H9 (cell line): Measurements from ENCODE around the gene SP100. TPM values are rescaled to one million over a fixed set of nuclear protein-coding genes. Genes with fewer than 3 reads are reported as not detected.
"Not testable (repeated sequence)": the region's sequence is repeated elsewhere in the genome, so short reads cannot be mapped to it uniquely, and the experiment has no call there.

ENCODE experiments used
- DNase-seq: peaks from one replicate; pipeline ENCODE4 v3.0.0-alpha.2; 2017
- H2AFZ ChIP-seq: one replicate; pipeline ENCODE4 v1.6.1; 2013; ENCODE audit warnings: mild to moderate bottlenecking, low read length, control low read depth, moderate library complexity
- H2AK5ac ChIP-seq: 2 replicates; pipeline ENCODE4 v1.6.1; 2013; ENCODE audit warnings: low read length, control low read depth, mixed read lengths; ENCODE audit not compliant: insufficient read length
- H2BK120ac ChIP-seq: one replicate; pipeline ENCODE4 v1.6.1; 2013; ENCODE audit warnings: low read depth, mild to moderate bottlenecking, low read length, control low read depth, inconsistent platforms; ENCODE audit not compliant: poor library complexity, severe bottlenecking
- H2BK12ac ChIP-seq: 2 replicates; pipeline ENCODE4 v1.6.1; 2013; ENCODE audit warnings: low read length, control low read depth, mixed read lengths, low read depth; ENCODE audit not compliant: insufficient read length
- H2BK15ac ChIP-seq: 2 replicates; pipeline ENCODE4 v1.6.1; 2013; ENCODE audit warnings: low read depth, low read length, control low read depth
- H2BK20ac ChIP-seq: one replicate; pipeline ENCODE4 v1.6.1; 2013; ENCODE audit warnings: low read depth, mild to moderate bottlenecking, low read length, control low read depth, inconsistent platforms; ENCODE audit not compliant: poor library complexity, severe bottlenecking
- H2BK5ac ChIP-seq: 2 replicates; pipeline ENCODE4 v1.6.1; 2013; ENCODE audit warnings: low read length, control low read depth, mixed read lengths; ENCODE audit not compliant: insufficient read length
- H3K14ac ChIP-seq: 2 replicates; pipeline ENCODE4 v1.6.1; 2013; ENCODE audit warnings: low read length, control low read depth; ENCODE audit not compliant: insufficient read depth
- H3K18ac ChIP-seq: 2 replicates; pipeline ENCODE4 v1.6.1; 2013; ENCODE audit warnings: low read depth, mild to moderate bottlenecking, mixed read lengths, low read length, control low read depth; ENCODE audit not compliant: insufficient read length
- H3K23ac ChIP-seq: 2 replicates; pipeline ENCODE4 v1.6.1; 2013; ENCODE audit warnings: low read length, control low read depth, mixed read lengths, low read depth; ENCODE audit not compliant: insufficient read length
- H3K23me2 ChIP-seq: 2 replicates; pipeline ENCODE4 v1.6.1; 2013; ENCODE audit warnings: low read depth, mild to moderate bottlenecking, mixed read lengths, low read length, control low read depth; ENCODE audit not compliant: insufficient read length, poor library complexity, severe bottlenecking
- H3K27ac ChIP-seq: 2 replicates; pipeline ENCODE4 v1.5.1; 2013; ENCODE audit warnings: low read length, control low read depth, mixed read lengths, low read depth; ENCODE audit not compliant: insufficient read length
- H3K27me3 ChIP-seq: 2 replicates; pipeline ENCODE4 v1.6.1; 2013; ENCODE audit warnings: low read length, control low read depth, inconsistent platforms; ENCODE audit not compliant: insufficient read depth
- H3K4ac ChIP-seq: 2 replicates; pipeline ENCODE4 v1.6.1; 2013; ENCODE audit warnings: low read depth, mild to moderate bottlenecking, control low read depth, inconsistent platforms, low read length, moderate library complexity
- H3K4me1 ChIP-seq: 2 replicates; pipeline ENCODE4 v1.6.1; 2013; ENCODE audit warnings: low read length, control low read depth, inconsistent platforms; ENCODE audit not compliant: insufficient read depth
- H3K4me2 ChIP-seq: 2 replicates; pipeline ENCODE4 v1.6.1; 2013; ENCODE audit warnings: low read length, control low read depth, mixed read lengths; ENCODE audit not compliant: insufficient read length, insufficient read depth
- H3K56ac ChIP-seq: 2 replicates; pipeline ENCODE4 v1.6.1; 2013; ENCODE audit warnings: low read depth, mild to moderate bottlenecking, mixed read lengths, low read length, control low read depth; ENCODE audit not compliant: insufficient read length
- H3K79me1 ChIP-seq: 2 replicates; pipeline ENCODE4 v1.6.1; 2013; ENCODE audit warnings: low read depth, mild to moderate bottlenecking, moderate library complexity, low read length, control low read depth, inconsistent platforms; ENCODE audit not compliant: insufficient read depth, poor library complexity, severe bottlenecking
- H3K79me2 ChIP-seq: 2 replicates; pipeline ENCODE4 v1.6.1; 2013; ENCODE audit warnings: low read length, control low read depth, inconsistent platforms; ENCODE audit not compliant: insufficient read depth
- H3K9ac ChIP-seq: 2 replicates; pipeline ENCODE4 v1.6.1; 2013; ENCODE audit warnings: low read length, control low read depth, mixed read lengths; ENCODE audit not compliant: insufficient read length; ENCODE audit errors: extremely low read depth
- H3K9me3 ChIP-seq: one replicate; pipeline ENCODE4 v1.6.1; 2013; ENCODE audit warnings: low read depth, low read length, inconsistent platforms; ENCODE audit not compliant: control insufficient read depth
- H3T11ph ChIP-seq: one replicate; pipeline ENCODE4 v1.6.1; 2013; ENCODE audit warnings: mild to moderate bottlenecking, low read length, control low read depth, inconsistent platforms
- H4K20me1 ChIP-seq: one replicate; pipeline ENCODE4 v1.6.1; 2013; ENCODE audit not compliant: control insufficient read depth, insufficient read length, insufficient read depth
- H4K5ac ChIP-seq: 2 replicates; pipeline ENCODE4 v1.6.1; 2013; ENCODE audit warnings: low read depth, mild to moderate bottlenecking, mixed read lengths, low read length, control low read depth; ENCODE audit not compliant: insufficient read length
- H4K8ac ChIP-seq: replicated peaks from 2 replicates; pipeline ENCODE4 v1.6.1; 2013; ENCODE audit warnings: low read length, control low read depth, mixed read lengths, low read depth; ENCODE audit not compliant: insufficient read length
- H4K91ac ChIP-seq: 2 replicates; pipeline ENCODE4 v1.6.1; 2013; ENCODE audit warnings: low read depth, mild to moderate bottlenecking, moderate library complexity, mixed read lengths, low read length, control low read depth; ENCODE audit not compliant: insufficient read length
- H3K27ac Mint-ChIP-seq, 3 experiments: 2 replicates in 2 of 3; 3 replicates in 1 of 3; pipeline ENCODE4 v1.8.0; 2020 to 2021; ENCODE audit warnings: mixed read lengths in 3 of 3, mild to moderate bottlenecking in 1 of 3, moderate library complexity in 1 of 3
- H3K27me3 Mint-ChIP-seq: 2 replicates; pipeline ENCODE4 v1.8.0; 2021; ENCODE audit warnings: low read depth, mild to moderate bottlenecking, moderate library complexity, mixed read lengths
- H3K36me3 Mint-ChIP-seq, 3 experiments: 2 replicates in 2 of 3; 3 replicates in 1 of 3; pipeline ENCODE4 v1.8.0; 2020 to 2021; ENCODE audit warnings: low read depth in 3 of 3, mixed read lengths in 3 of 3; ENCODE audit not compliant: insufficient read depth in 1 of 3
- H3K4me1 Mint-ChIP-seq, 2 experiments: 2 replicates each; pipeline ENCODE4 v1.8.0; 2020; ENCODE audit warnings: mixed read lengths in 2 of 2
- H3K4me3 Mint-ChIP-seq, 2 experiments: 2 replicates in 1 of 2; 3 replicates in 1 of 2; pipeline ENCODE4 v1.8.0; 2020 to 2021; ENCODE audit warnings: mild to moderate bottlenecking in 2 of 2, mixed read lengths in 2 of 2, moderate library complexity in 1 of 2
- H3K9me3 Mint-ChIP-seq, 2 experiments: 2 replicates in 1 of 2; 3 replicates in 1 of 2; pipeline ENCODE4 v1.8.0; 2020; ENCODE audit warnings: mild to moderate bottlenecking in 2 of 2, mixed read lengths in 2 of 2, moderate library complexity in 1 of 2
- WGBS: extraction: QIAGEN DNeasy Blood & Tissue Kit; methylation state at CpG from one replicate; pipeline ENCODE4 v1.1.7; 2013; ENCODE audit warnings: missing lambda C conversion rate, low lambda C conversion rate, mixed read lengths; ENCODE audit not compliant: insufficient read length; ENCODE audit errors: extremely low coverage; 5-methylcytosine and 5-hydroxymethylcytosine counted together
- total RNA-seq: library from RNA; stranded (reverse); gene quantifications from 2 replicates; pipeline ENCODE4 v1.2.1, GENCODE V29; 2021
- TF ChIP-seq, protein P1 (sequence below): fragments of 200-600 bp; sonication (generic); conservative IDR thresholded peaks from 3 replicates; pipeline ENCODE4 v1.8.0; 2021; ENCODE audit warnings: antibody characterized with exemption, mild to moderate bottlenecking

SP100 gene
- total RNA-seq, 1 experiment from 2014 or later, result 0.28 TPM

GRCh38 chr2:230400454-230400853 lies 15.5 kb upstream of the SP100 start:
- H2AFZ ChIP-seq, result no peak overlapping the region
- no peak overlapping the region for H3K4me3 Mint-ChIP-seq
- no peak overlapping the region for H4K91ac ChIP-seq
- H3K56ac ChIP-seq, result no peak overlapping the region
- H3K79me1 ChIP-seq, result no peaks in the 10 kb centered on the region
- no peaks in the 10 kb centered on the region for H3K23me2 ChIP-seq
- H3K4me1 ChIP-seq, result no peaks in the 10 kb centered on the region
- peaks cover 12 to 14% of the 10 kb centered on the region in 2 experiments; a peak in 3 of 5 replicates for H3K9me3 Mint-ChIP-seq
- H2AK5ac ChIP-seq, result no peak overlapping the region
- no CpG with 5 or more reads among the region's 5 CpGs for WGBS
- no peaks in the 10 kb centered on the region; the same call in 1 of the 2 replicates for H3K27me3 Mint-ChIP-seq
- no peak overlapping the region for H3K27ac ChIP-seq
- no peak overlapping the region; the same call in 1 of the 2 replicates for H3K14ac ChIP-seq
- no peaks in the 10 kb centered on the region for H4K20me1 ChIP-seq
- no peak overlapping the region for H3K23ac ChIP-seq
- no peak overlapping the region for H3K4ac ChIP-seq
- H2BK20ac ChIP-seq, result no peak overlapping the region
- no peak overlapping the region for H2BK5ac ChIP-seq
- TF ChIP-seq, protein P1, sequence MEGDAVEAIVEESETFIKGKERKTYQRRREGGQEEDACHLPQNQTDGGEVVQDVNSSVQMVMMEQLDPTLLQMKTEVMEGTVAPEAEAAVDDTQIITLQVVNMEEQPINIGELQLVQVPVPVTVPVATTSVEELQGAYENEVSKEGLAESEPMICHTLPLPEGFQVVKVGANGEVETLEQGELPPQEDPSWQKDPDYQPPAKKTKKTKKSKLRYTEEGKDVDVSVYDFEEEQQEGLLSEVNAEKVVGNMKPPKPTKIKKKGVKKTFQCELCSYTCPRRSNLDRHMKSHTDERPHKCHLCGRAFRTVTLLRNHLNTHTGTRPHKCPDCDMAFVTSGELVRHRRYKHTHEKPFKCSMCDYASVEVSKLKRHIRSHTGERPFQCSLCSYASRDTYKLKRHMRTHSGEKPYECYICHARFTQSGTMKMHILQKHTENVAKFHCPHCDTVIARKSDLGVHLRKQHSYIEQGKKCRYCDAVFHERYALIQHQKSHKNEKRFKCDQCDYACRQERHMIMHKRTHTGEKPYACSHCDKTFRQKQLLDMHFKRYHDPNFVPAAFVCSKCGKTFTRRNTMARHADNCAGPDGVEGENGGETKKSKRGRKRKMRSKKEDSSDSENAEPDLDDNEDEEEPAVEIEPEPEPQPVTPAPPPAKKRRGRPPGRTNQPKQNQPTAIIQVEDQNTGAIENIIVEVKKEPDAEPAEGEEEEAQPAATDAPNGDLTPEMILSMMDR, result no peak
- H3K27ac Mint-ChIP-seq, result peak overlapping the region in 1 of 3 experiments; percentile 91; a peak in 1 of 7 replicates
- no peak overlapping the region for H2BK12ac ChIP-seq
- DNase-seq, result no peak
- H2BK120ac ChIP-seq, result no peak overlapping the region
- no peak overlapping the region for H3K4me2 ChIP-seq
- H3K36me3 Mint-ChIP-seq, result no peaks in the 10 kb centered on the region; a peak in 1 of 7 replicates
- no peak overlapping the region for H4K5ac ChIP-seq
- no peak overlapping the region for H4K8ac ChIP-seq
- no peak overlapping the region for H2BK15ac ChIP-seq
- no peak overlapping the region for H3K18ac ChIP-seq
- H3T11ph ChIP-seq, result no peak overlapping the region
- no peaks in the 10 kb centered on the region for H3K27me3 ChIP-seq
- H3K9ac ChIP-seq, result no peak overlapping the region
- no peaks in the 10 kb centered on the region for H3K79me2 ChIP-seq
- H3K9me3 ChIP-seq, result no peaks in the 10 kb centered on the region
- H3K4me1 Mint-ChIP-seq, result peaks cover 6% of the 10 kb centered on the region in 2 experiments

- H3K18ac ChIP-seq, H3K4me1 Mint-ChIP-seq, H3K4ac ChIP-seq, H3K27ac ChIP-seq, H3K23ac ChIP-seq, H3K4me1 ChIP-seq, H3K79me1 ChIP-seq, H3K4me2 ChIP-seq, H3K27ac Mint-ChIP-seq, H3K36me3 Mint-ChIP-seq, H2AK5ac ChIP-seq, H2BK5ac ChIP-seq, H4K5ac ChIP-seq, H3K9me3 Mint-ChIP-seq, H3K27me3 Mint-ChIP-seq, H3T11ph ChIP-seq, H4K8ac ChIP-seq, H2BK15ac ChIP-seq, H2AFZ ChIP-seq, H2BK120ac ChIP-seq, H4K20me1 ChIP-seq, H4K91ac ChIP-seq, H3K79me2 ChIP-seq, H3K23me2 ChIP-seq, H2BK20ac ChIP-seq, H3K4me3 Mint-ChIP-seq, H3K27me3 ChIP-seq, DNase-seq, H3K14ac ChIP-seq, H3K9ac ChIP-seq, H3K9me3 ChIP-seq, H2BK12ac ChIP-seq, H3K56ac ChIP-seq: not testable (repeated sequence)
- no CpG with 5 or more reads among the region's 6 CpGs for WGBS
Observed at GRCh38 chr2:230401026-230401425, 15.0 kb upstream of the SP100 start.
